Kidney epithelial cell (primary cell): ENCODE measurements around the gene CCDC47. TPM values are rescaled to one million over a fixed set of nuclear protein-coding genes. Genes with fewer than 3 reads are reported as not detected.
A peak's percentile ranks its signal among the peaks of the same experiment; 100 is the strongest.

Experiments
- DNase-seq: peaks from one replicate; pipeline ENCODE4 v3.0.0-alpha.2; 2010; ENCODE audit warnings: low read depth
- H3K27me3 ChIP-seq: 2 replicates; pipeline ENCODE4 v1.6.0; 2011; ENCODE audit warnings: low read length; ENCODE audit not compliant: control insufficient read depth, insufficient read depth
- H3K36me3 ChIP-seq: 2 replicates; pipeline ENCODE4 v1.5.1; 2011; ENCODE audit warnings: low read length; ENCODE audit not compliant: control insufficient read depth, insufficient read depth
- H3K4me3 ChIP-seq: 2 replicates; pipeline ENCODE4 v1.5.1; 2011; ENCODE audit warnings: low read depth, mild to moderate bottlenecking, control low read depth, low read length
- total RNA-seq: library from RNA; depleted of rRNA; stranded (reverse); fragments of >200 nt; gene quantifications from 2 replicates; pipeline ENCODE4 v1.2.3, GENCODE V29; 2015
- TF ChIP-seq, protein P1 (sequence below): IDR thresholded peaks from 2 replicates; pipeline ENCODE4 v1.5.1; 2011; ENCODE audit warnings: mild to moderate bottlenecking, moderate library complexity, low read length, control low read depth, inconsistent platforms; ENCODE audit not compliant: insufficient read depth, poor library complexity, severe bottlenecking

Gene CCDC47
- total RNA-seq, 1 donor from 2014 or later, result 39.3 TPM

DNA sequence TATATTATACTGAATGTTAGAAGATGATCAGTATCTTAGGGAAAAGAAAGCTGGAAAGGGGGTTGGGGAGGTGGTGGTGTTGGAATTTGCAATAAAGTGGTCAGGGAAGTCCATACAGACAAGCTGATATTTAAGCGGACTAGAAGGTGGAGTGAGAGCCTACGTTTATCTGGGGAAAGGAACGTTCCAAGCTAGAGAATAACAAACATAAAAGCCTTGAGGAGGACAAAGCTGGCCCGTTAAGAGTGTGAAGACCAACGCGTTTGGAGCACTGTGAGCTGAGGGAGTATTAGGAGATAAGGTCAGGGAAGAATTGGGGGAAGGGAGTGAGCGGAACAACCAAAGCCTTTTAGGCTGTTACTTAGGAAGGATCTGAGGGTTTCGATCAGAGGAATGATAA, 2.0 kb upstream of the CCDC47 start:
- no peak for DNase-seq
- TF ChIP-seq, protein P1, sequence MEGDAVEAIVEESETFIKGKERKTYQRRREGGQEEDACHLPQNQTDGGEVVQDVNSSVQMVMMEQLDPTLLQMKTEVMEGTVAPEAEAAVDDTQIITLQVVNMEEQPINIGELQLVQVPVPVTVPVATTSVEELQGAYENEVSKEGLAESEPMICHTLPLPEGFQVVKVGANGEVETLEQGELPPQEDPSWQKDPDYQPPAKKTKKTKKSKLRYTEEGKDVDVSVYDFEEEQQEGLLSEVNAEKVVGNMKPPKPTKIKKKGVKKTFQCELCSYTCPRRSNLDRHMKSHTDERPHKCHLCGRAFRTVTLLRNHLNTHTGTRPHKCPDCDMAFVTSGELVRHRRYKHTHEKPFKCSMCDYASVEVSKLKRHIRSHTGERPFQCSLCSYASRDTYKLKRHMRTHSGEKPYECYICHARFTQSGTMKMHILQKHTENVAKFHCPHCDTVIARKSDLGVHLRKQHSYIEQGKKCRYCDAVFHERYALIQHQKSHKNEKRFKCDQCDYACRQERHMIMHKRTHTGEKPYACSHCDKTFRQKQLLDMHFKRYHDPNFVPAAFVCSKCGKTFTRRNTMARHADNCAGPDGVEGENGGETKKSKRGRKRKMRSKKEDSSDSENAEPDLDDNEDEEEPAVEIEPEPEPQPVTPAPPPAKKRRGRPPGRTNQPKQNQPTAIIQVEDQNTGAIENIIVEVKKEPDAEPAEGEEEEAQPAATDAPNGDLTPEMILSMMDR, result no peak
- H3K36me3 ChIP-seq, result no peaks in the 10 kb centered on the region
- peak overlapping the region; percentile 64 for H3K4me3 ChIP-seq
- H3K27me3 ChIP-seq, result no peaks in the 10 kb centered on the region

DNA sequence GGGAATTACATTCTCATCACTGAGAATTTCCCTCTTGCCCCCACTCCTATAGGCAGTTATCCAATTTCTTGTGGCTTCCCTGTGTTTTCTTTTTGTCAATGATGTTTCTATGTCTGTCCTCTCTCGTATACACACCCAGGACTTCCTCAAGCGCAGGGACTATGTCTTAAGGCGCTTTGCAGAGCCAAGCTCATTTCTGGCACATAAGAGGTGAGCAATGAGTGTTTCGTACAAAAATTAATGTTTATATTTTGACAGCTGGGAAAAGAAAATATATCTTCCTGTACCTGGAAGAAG, 1.5 kb upstream of the CCDC47 start:
- no peaks in the 10 kb centered on the region for H3K36me3 ChIP-seq
- DNase-seq, result no peak

GRCh38 chr17:63774141-63774968, 958 bp upstream of the CCDC47 start, which contains the start of gene DDX42:
TSS of gene DDX42 (plus strand) at chr17:63774170. CDS start at chr17:63787050, 12,880 bp downstream.
- H3K27me3 ChIP-seq, result no peaks in the 10 kb centered on the region
- TF ChIP-seq, protein P1, result peak; percentile 10
- no peaks in the 10 kb centered on the region for H3K36me3 ChIP-seq
- peak within 1 kb of the TSS; percentile 95 for H3K4me3 ChIP-seq
- no peak for DNase-seq

More for the DNA sequence above, 1.5 kb upstream of the CCDC47 start:
- H3K27me3 ChIP-seq, result no peaks in the 10 kb centered on the region
- peak overlapping the region; percentile 64 for H3K4me3 ChIP-seq
- TF ChIP-seq, protein P1, result no peak

DNA sequence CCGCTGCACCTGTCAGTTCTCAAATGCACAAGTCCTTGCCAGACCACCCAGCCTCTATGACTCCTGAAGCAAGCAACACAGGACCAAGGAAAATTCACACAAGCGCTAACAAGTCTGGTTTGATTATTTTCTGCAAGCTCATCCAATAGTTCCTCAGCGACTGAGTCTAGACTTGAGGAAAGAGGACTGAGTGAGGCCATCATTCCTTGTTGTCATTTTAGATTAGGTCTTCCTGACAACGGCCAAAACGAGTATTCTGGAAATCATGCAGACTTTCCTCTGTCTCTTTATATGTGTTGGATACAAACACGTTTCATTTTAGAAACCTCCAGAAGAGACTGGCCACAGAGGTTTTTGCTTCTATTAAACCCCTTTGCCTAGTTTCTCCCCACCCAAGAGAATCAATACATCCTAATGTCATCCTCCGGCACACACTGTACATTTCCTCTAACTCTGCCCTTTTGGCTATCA, 561 bp downstream of the CCDC47 start:
- Histone ChIP-seq H3K27me3 (no peaks in the 10 kb centered on the region), H3K4me3 (peak overlapping the region; percentile 95), H3K36me3 (no peaks in the 10 kb centered on the region)
- TF ChIP-seq, protein P1, result no peak
- no peak for DNase-seq

DNA sequence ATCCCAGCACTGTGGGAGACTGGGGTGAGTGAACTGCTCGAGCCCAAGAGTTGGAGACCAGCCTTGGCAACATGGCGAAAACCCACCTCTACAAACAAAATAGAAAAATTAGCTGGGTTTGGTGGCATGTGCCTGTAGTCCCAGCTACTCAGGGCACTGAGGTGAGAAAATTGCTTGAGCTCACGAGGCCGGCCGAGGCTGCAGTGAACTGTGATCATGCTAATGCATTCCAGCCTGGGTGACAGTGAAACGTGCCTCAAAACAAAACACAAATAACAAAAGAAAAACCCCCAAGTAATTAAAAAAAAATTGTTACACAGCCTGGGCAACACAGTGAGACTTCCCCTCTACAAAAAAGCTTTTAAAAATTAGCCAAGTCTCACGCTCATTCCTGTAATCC, 5.0 kb downstream of the CCDC47 start:
- no peak for DNase-seq
- H3K4me3 ChIP-seq, result no peak overlapping the region
- H3K27me3 ChIP-seq, result no peaks in the 10 kb centered on the region
- TF ChIP-seq, protein P1, result no peak
- H3K36me3 ChIP-seq, result no peaks in the 10 kb centered on the region
